AG04449 (cell line): ENCODE results near the gene LAMB4.

Experiments used
- CTCF ChIA-PET: fragments of 350-600 bp; formaldehyde crosslinking; extraction: SDS; loops from one replicate; lab custom pipeline; 2021; ENCODE audit warnings: antibody characterized with exemption; lab: Yijun Ruan, JAX
- POLR2A ChIA-PET: fragments of 400-600, 350-600 bp; formaldehyde crosslinking; extraction: SDS; loops from one replicate; lab custom pipeline; 2020; ENCODE audit warnings: antibody characterized with exemption, inconsistent platforms; lab: Yijun Ruan, JAX
- DNase-seq: peaks from one replicate; pipeline ENCODE4 v3.0.0-alpha.2; 2010; ENCODE audit warnings: low read depth, low spot score
- H3K4me3 ChIP-seq: 2 replicates; pipeline ENCODE4 v1.5.1; 2011; ENCODE audit warnings: low read depth, mild to moderate bottlenecking, control low read depth, low read length
- CTCF ChIP-seq: IDR thresholded peaks from one replicate; pipeline ENCODE4 v1.5.1; 2011; ENCODE audit warnings: mild to moderate bottlenecking, moderate library complexity, low read length, control low read depth, inconsistent platforms; ENCODE audit not compliant: insufficient read depth; ENCODE audit errors: missing control alignments

The LAMB4 gene

GRCh38 chr7:107981466-107981865, 148.7 kb downstream of the LAMB4 start:
- POLR2A ChIA-PET: no interaction called here
- CTCF ChIA-PET: interaction anchor here (1.1 to 1.3 kb wide), 3 partner anchors 9 to 17 kb away, joined by 3 to 4 read pairs (median 3); no protein-coding TSS in a partner anchor
- H3K4me3 ChIP-seq: no peak overlapping the region
- TF ChIP-seq CTCF: no peak
- DNase-seq: no peak

GRCh38 chr7:107980671-107981190, 149.4 kb downstream of the LAMB4 start:
- ChIA-PET POLR2A (no interaction called here), CTCF (interaction anchor here (1.1 to 1.3 kb wide), 4 partner anchors 9 to 165 kb away, joined by 3 to 6 read pairs (median 3); no protein-coding TSS in a partner anchor)
- DNase-seq: no peak
- H3K4me3 ChIP-seq: no peak overlapping the region
- TF ChIP-seq CTCF: no peak

- POLR2A ChIA-PET: no interaction called here
- no peak for DNase-seq
- H3K4me3 ChIP-seq: no peak overlapping the region
- no peak for TF ChIP-seq CTCF
- CTCF ChIA-PET: interaction anchor here (1.1 to 1.3 kb wide), 4 partner anchors 10 to 166 kb away, joined by 3 to 6 read pairs (median 3); no protein-coding TSS in a partner anchor
These were observed 150.0 kb downstream of the LAMB4 start for GRCh38 chr7:107980171-107980570.

- no peak for DNase-seq
- H3K4me3 ChIP-seq: no peak overlapping the region
- ChIA-PET POLR2A (no interaction called here), CTCF (interaction anchor here (1.7 kb wide), 1 partner anchor 12 kb away, joined by 7 read pairs; no protein-coding TSS in a partner anchor)
- TF ChIP-seq CTCF: no peak
These were observed 151.2 kb downstream of the LAMB4 start for GRCh38 chr7:107978815-107979408.

- DNase-seq: no peak
- no peak overlapping the region for H3K4me3 ChIP-seq
- ChIA-PET POLR2A (no interaction called here), CTCF (interaction anchor here (1.1 to 1.7 kb wide), 2 partner anchors 11 to 18 kb away, joined by 3 to 7 read pairs; no protein-coding TSS in a partner anchor)
- TF ChIP-seq CTCF: no peak
These were observed 153.1 kb downstream of the LAMB4 start for GRCh38 chr7:107977048-107977447.

- ChIA-PET CTCF (no interaction called here), POLR2A (no interaction called here)
- TF ChIP-seq CTCF: no peak
- no peak overlapping the region for H3K4me3 ChIP-seq
- DNase-seq: no peak
These were observed 153.5 kb downstream of the LAMB4 start for GRCh38 chr7:107976620-107977019.
